ENCODE data around the gene GLOD5. TPM values are rescaled to one million over a fixed set of nuclear protein-coding genes. Genes with fewer than 3 reads are reported as not detected.

GLOD5 gene
- total and polyA plus RNA-seq, 2 of the 8 experiments (the other 6 are each of a cell fraction or from before 2014, with no cell fraction given), result 0.18 TPM; not detected in 1

- no peak for TF ChIP-seq JUND (IDR thresholded peaks at IDR 0.05; ENCODE audit: low read length)
- TF ChIP-seq TCF12 (IDR thresholded peaks at IDR 0.05; ENCODE audit: low read depth, low read length), result no peak
Measured at GRCh38 chrX:48714573-48714972, 47.0 kb upstream of the GLOD5 start (continued).

All from H1 (cell line).